Stimulated activated CD4-positive, alpha-beta T cell treated with anti-CD3 and anti-CD28 coated beads, TNF-alpha, amount 100 ng/mL, for 4 hours (primary cell): ENCODE measurements around the gene CD247.
A peak's percentile ranks its signal among the peaks of the same experiment; 100 is the strongest.
"Not testable (repeated sequence)": the region's sequence is repeated elsewhere in the genome, so short reads cannot be mapped to it uniquely, and the experiment has no call there.

ENCODE experiments used
- DNase-seq, 3 experiments: peaks; one replicate each; pipeline ENCODE4 v3.0.0-alpha.2; 2020; ENCODE audit warnings: low read depth in 3 of 3

CD247 gene

GRCh38 chr1:167518331-167518700, at the start of gene CD247:
Gene CD247, minus strand, starts transcription at chr1:167518529. Its CDS starts 64 bp downstream, at chr1:167518465.
- peak; percentile 45 to 61 (median 47) for DNase-seq

- no peak for DNase-seq
Measured at GRCh38 chr1:167567663-167568062, 49.3 kb upstream of the CD247 start.

GRCh38 chr1:167566766-167567165, 48.4 kb upstream of the CD247 start:
- DNase-seq, result no peak

GRCh38 chr1:167565922-167566321, 47.6 kb upstream of the CD247 start:
- no peak for DNase-seq

GRCh38 chr1:167564612-167565270, 46.4 kb upstream of the CD247 start:
- DNase-seq, result no peak

- DNase-seq, result no peak
Measured at GRCh38 chr1:167563579-167564246, 45.4 kb upstream of the CD247 start.

GRCh38 chr1:167562702-167563101, 44.4 kb upstream of the CD247 start:
- no peak for DNase-seq

- DNase-seq, result no peak
Measured at GRCh38 chr1:167561753-167562152, 43.4 kb upstream of the CD247 start.

- DNase-seq, result peak; percentile 51 to 58 (median 58)
Measured at GRCh38 chr1:167555971-167556714, 37.8 kb upstream of the CD247 start.

GRCh38 chr1:167555072-167555471, 36.7 kb upstream of the CD247 start:
- DNase-seq, result not testable (repeated sequence)

- DNase-seq, result no peak
Measured at GRCh38 chr1:167554028-167554779, 35.9 kb upstream of the CD247 start.

- peak; percentile 76 to 82 (median 77) for DNase-seq
Measured at GRCh38 chr1:167553136-167554027, 35.1 kb upstream of the CD247 start, which contains the start of gene CREG1. Gene CREG1, minus strand, starts transcription at chr1:167553762.

GRCh38 chr1:167551362-167551761, 33.0 kb upstream of the CD247 start:
- no peak for DNase-seq

GRCh38 chr1:167548059-167548932, 30.0 kb upstream of the CD247 start:
- DNase-seq, result no peak

GRCh38 chr1:167546935-167547334, 28.6 kb upstream of the CD247 start:
- DNase-seq, result no peak

- DNase-seq, result no peak
Measured at GRCh38 chr1:167545349-167545748, 27.0 kb upstream of the CD247 start.

GRCh38 chr1:167544447-167545093, 26.2 kb upstream of the CD247 start:
- DNase-seq, result no peak

- DNase-seq, result no peak
Measured at GRCh38 chr1:167543199-167543990, 25.1 kb upstream of the CD247 start.
